Lung microvascular endothelial cell (primary cell): Measurements from ENCODE around the gene ZBTB47. TPM values are rescaled to one million over a fixed set of nuclear protein-coding genes. Genes with fewer than 3 reads are reported as not detected.
A peak's percentile ranks its signal among the peaks of the same experiment; 100 is the strongest.

Source experiments
- DNase-seq, 2 donors: peaks; one replicate each; pipeline versions ENCODE4 v3.0.0 to v3.0.0-alpha.2; 2010; ENCODE audit warnings: low read depth in 2 of 2
- total RNA-seq: library from RNA; depleted of rRNA; stranded (reverse); fragments of >200 nt; gene quantifications from 2 replicates; pipeline ENCODE4 v1.2.1, GENCODE V29; 2014

ZBTB47 gene
- total RNA-seq, 1 donor from 2014 or later: 23.6 TPM

DNA sequence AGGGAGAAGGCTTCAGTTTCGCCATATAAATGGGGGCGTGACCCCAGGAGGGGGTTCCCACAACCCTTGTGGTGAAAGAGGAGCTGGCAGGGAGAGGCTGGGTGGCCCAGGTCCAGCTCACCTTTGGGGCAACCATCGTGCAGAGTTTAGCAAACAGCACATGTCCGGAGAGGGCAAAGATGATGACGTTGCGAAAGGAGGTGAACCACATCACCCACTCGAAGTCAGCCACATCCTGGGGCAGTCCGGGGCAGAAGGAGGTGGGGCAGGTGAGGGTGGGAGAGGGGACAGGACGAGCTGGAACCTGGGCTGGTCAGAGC, 45.4 kb downstream of the ZBTB47 start:
- no peak for DNase-seq

DNA sequence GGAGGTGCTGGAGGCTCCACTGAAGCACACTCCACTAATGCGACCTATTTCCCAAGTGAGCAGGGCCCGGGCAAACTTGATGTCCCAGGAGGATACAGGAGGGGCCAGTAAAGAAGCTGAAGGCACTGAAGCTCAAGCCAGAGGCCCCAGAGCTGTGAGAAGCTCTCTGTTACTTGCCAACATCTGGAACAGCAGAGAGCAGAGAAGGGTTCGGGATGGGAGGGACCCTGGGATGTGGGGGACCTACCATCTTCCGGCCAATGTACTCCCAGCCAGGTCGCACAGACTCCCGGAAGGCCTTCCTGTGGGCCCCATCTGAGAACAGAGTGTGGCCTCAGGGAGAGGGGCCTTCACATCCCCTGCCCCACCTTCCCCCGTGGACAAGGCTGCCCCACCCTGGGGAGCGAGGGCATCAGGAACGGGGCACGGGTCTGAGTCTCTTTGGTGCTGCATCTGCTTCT, 46.0 kb downstream of the ZBTB47 start:
- DNase-seq: no peak

DNA sequence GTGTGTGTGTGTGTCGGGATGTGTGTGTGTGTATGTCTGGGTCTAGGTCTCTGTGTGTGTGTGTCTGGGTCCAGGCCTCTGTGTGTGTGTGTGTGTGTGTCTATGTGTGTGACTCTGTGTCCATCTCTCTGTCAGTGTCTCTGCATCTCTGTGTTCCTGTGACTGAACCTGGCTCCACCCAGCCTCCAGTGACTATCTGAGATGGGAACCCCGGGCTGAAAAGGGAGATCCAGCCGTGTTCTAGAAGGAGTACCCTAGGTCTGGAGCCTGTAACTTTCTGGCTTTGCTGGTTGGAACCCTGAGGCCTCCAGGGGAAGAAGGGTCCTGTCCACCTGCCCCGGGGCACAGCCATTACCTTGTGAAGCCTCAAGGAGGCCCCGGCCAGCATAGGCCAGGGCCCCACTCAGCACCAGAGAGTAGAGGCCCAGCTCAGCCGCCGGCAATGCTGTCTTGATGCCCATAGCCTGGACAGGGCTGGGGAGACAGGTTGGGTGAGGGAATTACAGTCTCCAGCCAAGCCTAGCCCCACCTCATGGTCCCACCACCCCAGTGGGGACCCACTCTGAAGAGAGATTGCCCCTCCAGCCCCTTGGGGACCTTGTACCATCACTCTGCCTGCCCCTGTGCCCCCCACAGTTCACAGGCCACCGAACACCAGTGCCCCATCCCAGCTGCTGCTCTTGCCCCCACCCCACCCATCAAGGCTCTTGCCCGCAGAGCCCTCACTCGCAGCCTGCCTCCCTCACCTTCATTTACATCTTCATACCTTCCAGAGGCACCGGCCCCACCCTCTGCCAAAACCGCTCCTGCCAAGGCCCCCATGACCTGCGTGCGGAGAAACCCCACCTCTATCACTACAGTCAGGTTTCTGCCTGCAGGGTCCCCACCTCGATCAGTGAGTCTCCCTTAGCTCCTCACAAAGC, 47.1 kb downstream of the ZBTB47 start:
- no peak for DNase-seq

DNA sequence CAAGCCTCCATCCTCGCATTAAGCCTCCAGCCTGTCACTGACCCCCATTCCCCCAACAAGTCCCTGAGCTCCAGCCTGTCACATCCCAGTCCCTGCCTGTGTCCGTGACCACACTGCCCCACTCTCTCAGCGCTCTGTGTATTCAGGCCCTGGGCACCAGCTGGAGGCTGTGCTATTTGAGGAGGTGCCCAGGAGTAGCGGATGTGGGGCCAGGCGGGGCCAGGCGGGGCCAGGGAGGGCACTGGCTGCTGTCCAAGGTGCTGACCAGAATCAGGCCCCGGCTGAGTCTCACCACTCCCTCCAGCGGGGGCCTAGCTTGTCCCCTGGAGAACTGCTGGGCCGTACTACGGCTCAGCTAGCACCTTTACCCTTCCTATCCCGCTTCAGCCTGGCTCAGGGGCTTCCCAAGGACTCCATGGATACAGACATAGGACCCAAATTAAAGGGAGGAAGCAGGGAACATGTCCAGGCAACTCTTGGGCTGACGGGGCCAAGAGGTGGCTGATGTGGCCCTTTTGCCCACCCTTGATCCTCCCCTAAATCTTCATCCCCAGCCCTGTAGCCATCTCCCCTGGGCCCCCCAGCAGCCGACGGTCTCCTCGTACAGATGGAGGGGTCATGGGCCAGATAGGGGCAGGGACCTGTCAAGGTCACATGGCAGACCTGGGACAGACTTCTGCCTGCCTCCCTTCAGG, 48.0 kb downstream of the ZBTB47 start:
- DNase-seq: peak; percentile 31 to 35

DNA sequence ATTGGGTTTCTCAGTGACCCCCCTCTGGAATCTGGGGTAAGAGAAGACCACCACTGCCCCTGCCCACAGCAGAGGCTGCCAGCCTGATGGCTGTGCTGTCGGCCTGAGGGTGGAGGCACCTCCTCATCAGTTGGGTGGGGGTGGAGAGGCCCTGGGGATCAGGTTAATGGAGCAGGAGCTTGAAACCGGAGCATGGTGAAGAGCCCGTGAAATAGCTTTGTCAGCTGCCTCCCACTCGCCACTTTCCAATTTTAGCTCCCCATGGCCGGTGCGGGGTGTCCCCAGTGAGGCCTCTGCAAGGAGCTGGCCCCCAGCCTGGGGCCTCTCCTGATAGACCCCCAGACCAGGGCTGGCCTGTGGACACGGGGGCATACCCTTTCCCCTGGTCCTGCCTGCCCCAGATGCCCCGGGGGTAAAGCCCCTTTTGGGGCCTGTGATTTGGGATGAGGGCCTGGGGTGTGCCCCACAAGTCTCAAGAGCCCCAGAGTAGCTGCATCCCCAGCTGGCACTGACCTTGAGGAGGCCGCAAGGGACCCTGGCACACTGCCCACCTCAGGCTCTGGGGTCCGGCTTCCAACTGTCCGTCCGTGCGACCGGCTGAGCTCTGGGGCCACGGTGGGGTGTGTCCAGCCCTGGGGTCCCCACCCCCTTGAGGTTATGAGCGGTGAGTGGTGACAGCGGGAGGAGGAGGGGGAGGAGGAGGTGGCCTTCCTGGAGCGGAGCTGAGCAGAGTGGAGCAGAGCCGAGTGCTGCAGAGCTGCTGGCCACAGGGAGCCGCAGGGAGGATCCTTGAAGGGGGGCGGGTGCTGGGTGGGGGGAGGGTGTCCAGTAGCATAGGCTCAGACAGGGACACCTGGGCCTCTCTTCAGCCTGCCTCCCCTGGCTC, 48.8 kb downstream of the ZBTB47 start, which contains the start of gene HHATL:
HHATL (minus strand) TSS at position 733 of the 886 bp plus-strand sequence. CDS start 1,972 bp downstream, outside the sequence.
- no peak for DNase-seq

DNA sequence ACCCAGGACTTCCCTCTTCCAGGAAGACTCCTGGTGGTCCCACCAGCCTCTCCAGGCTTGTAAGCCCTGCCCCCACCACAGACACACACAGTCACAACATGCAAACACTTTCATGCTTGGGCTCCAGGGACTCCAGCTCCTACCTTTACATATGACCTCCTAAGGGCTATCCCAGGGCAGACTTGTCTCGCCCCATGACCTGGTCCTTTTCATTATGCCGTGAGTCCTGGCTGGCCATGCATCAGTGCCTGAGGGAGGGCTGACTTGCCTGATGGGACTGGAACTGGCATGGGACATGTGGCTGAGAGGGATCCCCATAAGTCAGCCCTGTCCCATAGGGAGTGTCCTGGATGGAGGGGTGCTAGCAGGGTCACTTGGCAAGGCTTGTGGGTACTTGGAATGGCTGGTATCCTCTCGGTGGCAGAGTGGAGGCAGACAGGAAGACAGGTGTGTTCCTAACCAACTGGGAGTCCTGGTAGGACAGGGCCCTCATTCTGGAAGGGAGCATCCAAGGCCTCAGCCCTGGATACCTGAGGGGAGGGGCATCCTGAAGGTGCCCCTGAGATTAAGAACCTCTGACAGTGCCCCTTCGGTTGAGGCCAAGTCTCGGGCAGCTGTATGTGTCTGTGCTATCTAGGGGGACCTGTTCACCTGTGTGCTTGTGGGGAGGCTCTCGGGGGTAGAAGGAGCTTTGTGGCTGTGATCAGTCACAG, 49.6 kb downstream of the ZBTB47 start:
- DNase-seq: no peak

DNA sequence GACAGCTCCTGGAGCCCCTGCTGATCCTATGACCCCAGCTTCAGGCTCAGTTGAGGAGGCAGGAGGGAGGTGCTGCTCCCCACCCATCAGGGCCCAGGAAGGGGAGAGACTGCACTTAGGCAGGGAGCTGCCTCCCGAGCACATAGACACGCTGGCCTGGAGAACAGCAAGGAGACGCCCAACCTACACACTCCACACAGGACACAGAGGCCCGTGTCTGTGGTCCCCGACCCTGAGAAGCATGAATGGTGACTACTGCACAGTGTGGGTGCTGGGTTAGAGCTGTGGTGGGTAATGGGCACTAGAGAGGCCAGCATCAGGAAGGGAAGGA, 50.2 kb downstream of the ZBTB47 start:
- DNase-seq: no peak

DNA sequence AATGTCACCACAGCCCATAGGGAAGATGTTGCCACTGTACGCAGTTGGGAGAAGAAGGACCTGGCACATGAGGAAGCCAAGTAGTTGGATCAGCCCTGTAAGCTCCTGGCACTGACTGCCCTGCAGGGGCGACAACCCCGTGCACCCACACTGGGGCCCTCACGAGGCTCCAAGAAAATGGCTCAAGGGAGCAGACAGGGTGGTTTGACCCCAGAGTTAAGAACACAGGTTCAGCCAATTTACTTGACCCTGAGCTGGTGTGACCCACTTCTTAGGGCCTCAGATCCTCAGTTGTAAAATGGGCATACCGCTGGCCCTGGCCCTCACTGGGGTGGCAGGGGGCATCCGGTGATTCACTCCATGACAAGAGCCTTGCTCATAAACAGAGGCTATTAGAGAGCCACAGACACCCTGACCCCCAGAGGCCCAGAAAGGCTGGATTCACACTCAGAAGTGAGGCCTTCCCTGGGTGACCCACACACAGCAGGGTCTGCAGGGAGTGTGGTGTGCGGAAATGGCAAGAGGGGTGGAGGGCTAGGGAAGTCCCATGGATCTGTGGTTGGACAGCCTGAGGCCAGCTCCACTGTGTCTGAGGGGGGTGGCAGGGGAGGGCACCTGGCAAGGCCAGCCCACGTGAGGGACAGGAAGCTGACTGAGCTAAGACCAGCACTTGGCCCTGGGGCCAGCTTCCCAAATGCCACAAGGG, 50.8 kb downstream of the ZBTB47 start:
- DNase-seq: no peak

DNA sequence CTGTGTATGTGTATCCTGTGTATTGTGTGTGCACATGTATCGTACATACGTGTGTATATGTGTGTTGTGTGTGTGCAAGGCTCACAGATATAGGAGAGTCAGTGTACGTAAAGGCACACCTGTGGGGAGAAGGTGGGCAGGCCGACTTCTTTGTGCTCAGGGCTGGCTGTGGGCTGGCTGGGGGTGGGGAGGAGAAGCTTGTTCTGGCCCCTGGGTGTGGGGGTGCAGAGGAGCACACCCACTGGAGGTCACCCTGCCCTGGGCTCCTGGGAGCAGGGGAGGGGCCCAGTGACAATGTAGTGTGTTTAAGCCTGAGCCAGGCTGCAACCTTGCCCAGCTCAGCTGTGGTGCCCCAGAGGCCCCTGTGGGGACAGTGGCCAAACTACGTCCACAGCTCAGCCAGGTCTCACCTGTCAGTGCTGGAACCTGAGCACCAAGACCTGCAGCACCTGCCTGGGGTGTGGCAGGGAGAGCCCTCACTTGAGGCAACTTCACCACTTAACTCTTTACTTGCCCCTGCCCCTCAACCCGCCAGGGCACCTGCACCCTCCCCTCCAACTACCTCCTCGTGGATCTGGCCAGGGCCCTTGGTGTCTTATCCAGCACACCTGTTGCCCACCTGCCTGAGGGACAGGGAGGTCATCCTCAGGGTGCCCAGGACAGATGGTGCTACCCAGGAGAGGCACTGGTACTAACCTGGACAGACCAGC, 51.7 kb downstream of the ZBTB47 start:
- no peak for DNase-seq

DNA sequence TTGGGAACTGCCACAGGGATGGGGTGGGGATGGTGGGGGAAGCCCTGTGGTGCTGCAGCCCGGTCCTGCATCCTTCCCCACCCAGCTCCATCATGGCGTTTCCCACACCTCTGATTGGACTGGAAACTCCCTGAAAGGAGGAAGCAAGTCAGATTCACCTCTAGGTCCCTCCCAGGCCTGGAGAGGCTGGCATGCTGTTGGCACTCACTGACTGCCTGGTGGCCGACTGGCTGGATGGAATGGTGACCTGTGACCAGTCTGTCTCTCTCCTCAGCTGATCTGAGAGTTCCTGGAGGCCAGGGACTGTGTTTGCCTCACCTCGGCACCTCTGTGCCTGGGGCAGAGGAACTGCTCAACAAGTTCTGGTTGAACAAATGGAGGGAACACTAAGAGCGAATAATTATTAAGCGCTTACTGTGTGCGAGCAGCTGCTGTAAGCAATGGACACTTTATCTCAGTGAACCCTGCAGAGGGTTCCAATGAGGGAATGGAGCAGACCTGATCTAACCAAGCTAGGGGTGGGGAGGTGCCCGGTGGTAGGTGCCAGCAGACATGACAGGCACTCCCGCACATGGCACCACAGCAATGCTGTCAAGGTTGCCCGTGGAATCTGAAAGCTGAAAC, 52.6 kb downstream of the ZBTB47 start:
- no peak for DNase-seq

DNA sequence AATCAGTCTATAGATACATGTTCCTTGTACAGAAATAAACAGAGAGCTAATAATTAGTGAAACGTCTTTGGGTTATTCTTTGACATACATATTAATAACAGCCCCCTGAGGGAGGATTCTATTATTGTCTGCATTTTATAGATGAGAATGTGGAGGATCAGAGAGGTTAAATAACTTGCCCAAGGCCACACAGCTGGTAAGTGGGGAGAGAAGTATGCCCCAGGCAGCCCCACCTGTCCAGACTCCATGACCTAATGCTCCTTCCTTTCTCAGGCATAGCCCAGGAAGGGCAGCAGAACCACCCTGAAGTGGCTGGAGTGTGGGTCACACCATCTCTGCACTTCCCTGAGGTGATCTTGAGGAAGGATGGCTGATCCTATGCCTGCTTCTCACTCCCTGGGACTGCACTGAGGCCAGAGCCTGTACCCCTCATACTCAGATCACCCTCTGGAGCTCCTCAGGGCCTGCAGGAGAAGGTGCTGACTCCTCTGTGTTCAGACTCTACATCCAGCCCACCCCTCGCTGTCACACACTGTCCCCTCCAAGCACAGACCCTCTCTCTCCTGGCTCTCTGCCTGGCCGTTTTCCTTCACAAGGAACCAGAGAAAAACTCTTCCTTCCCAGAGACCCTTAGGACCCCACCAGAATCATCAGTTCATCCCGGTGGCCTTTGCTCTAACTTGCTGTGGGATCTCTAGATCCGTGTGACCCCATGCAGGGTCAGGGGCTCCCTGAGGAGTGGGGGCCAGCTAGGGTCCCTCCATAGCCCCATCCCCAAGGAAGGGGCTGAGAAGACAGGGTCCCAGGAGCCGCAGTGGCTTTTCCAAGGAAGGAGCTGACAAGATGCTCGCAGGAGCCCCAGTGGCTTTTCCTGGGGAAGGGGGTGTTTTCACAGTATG, 53.5 kb downstream of the ZBTB47 start:
- DNase-seq: no peak

DNA sequence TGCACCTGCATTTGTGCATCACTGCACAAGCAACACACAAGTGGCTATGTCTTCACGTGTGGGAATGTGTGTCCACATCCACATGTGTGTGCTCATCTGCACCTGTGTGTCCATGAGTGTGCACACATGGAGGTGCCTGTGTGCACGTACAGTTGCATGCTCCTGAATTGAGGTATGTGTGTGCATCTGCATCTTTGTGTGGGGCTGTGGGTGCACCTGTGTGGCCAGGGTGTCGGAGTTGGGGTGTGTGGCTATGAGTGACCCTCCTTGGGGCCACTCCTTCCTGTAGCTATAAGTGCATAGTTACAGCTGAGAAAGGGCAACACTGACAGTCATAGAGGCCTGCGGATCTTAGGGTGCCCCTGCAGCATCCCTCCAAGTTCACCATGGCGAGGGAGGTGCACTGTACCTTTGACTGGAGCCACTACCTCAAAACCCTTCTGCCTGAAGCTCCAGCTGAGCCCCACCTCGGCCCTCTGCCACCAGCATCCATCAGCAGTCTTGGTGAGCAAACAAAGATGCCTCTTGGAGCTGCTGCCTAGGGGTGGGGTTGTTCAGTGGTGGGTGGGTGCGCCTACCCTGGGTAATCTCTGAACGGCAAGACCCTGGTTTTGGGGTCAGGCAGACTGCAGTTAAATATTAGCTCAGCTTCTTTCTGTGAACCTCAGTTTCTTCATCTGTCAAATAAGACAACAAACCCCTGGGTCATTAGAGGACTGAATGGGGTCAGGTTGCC, 54.3 kb downstream of the ZBTB47 start:
- no peak for DNase-seq

DNA sequence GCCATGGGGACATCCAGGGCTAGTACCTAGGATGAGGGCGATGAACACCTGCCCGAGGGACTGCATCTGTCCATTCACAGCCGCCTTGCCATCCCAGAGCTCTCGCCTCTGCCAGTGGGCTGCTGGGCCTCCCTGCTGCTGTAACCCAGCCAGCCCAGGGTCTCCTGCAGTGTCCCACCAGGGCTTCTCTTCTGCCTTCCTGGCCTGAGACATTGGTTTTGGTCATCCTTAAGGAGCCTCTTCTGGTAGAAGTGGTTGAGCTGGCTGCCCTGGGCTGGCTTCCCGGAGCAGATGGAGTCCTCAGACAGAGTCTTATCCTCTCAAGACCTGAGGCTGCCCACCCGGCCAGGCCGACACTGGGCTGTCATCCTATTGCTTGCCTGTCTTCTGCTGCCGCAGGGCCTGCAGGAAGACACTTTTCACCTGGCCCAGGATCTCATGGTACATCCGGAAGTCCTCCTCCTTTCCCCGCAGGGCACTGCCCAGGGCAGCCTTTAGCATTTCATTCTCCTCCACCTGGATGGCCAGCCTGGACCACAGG, 55.2 kb downstream of the ZBTB47 start:
- DNase-seq: no peak

DNA sequence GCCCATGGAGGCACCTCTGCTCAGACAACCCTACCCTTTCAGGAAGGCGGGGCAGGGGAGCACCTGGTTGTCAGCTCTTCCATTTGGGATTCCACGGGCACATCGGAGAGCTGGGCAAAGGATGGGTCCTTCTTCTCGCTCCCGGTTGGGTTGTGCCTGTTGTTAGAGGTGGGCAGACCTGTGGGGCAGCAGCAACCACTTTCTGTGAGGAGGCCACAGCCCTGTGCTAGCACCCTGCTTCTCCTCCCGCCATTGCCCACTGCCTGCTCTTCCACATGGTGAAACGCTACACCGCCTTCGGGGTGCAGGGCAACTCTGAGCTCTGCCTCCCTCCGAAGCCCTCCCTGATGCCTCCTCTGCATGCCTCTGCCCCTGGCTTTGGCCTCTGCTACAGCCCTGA, 56.1 kb downstream of the ZBTB47 start:
- no peak for DNase-seq

DNA sequence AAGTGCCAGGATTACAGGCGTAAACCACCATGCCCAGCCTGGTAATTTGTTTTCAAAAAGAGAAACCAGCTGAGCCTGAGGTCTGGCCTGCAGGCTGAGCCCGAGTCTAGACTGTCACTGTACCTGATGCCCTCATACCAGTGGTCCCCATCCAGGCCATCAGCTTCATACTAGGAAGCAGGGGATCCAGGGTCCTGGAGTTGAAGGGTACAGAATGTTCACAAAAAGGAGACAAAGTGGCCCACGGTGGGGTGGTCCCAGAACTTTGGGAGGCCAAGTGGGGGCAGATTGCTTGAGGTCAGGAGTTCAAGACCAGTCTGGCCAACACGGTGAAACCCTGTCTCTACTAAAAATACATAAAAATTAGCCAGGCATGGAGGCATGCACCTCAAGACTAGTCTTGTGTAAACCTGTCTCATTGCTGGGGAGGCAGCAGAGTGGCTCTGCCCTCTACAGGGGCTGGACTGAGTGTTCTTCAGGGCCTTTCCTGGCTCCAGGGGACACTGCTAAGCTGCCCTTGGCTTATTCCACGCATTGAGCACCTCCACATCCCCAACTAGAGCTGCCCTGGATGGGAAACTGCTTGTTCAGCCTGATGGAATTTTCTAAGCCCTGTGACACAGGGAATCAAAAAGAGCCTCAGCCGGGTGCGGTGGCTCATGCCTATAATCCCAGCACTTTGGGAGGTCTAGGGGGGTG, 57.0 kb downstream of the ZBTB47 start:
- no peak for DNase-seq

DNA sequence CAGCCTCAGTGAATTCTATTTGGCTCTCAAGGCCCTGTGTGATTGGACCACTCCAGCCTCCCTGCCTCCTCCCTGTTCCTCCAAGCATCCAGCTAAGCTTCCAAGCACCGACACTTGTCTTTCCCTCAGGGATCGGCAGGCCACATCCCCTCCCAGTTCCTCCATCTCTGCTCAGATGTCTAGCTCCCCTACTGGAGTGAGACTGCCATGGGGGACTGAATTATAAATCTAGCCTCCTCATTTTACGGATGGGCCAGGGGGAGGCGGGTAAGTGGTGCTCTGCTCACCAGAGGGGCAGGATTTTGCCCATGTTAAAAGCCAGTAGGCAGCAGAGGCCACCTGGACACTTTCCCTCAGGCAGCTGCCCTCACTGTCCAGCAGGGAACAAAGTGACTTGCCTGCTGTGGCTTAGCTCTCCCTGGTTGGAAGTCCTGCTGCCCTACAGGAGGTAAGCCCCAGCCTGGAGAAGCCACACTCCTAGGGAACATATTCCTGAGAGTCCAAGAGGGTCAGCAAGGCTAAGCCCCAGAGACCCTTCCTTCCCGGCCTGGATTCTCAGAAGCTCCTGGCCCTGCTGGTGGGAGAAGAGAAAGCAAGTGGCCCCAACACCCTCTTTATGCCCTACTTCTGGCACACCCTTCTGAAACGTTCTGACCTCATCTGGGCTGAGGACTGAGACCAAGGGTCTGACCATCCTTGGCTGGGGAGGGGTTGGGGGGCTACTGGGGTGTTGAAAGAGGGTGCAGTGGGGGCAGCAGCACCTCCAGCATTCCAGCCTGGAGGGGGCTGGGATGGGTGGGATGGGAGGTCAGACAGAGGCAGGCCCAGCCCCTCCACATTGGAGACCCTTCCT, 58.2 kb downstream of the ZBTB47 start:
- no peak for DNase-seq
